SK-N-SH (cell line): Measurements from ENCODE around the gene LSM8. TPM values are rescaled to one million over a fixed set of nuclear protein-coding genes. Genes with fewer than 3 reads are reported as not detected.
"Not testable (repeated sequence)": the region's sequence is repeated elsewhere in the genome, so short reads cannot be mapped to it uniquely, and the experiment has no call there.

Experiments used
- CTCF ChIA-PET: fragments of 300-600, 350-600 bp; formaldehyde crosslinking; extraction: SDS; loops from one replicate; lab custom pipeline; 2021; lab: Yijun Ruan, JAX
- POLR2A ChIA-PET: fragments of 350-600 bp; sonication (Branson Sonifier 250); formaldehyde crosslinking; extraction: SDS; loops from one replicate; lab custom pipeline; 2020; ENCODE audit warnings: antibody characterized with exemption, inconsistent platforms; lab: Yijun Ruan, JAX
- DNase-seq: peaks from one replicate; pipeline ENCODE4 v3.0.0; 2012
- H2AFZ ChIP-seq: fragments of 200-600 bp; sonication (generic); 2 replicates; pipeline ENCODE4 v1.8.1; 2016; ENCODE audit warnings: antibody characterized with exemption, mild to moderate bottlenecking, low read depth
- H3F3A ChIP-seq: fragments of 200-600 bp; sonication (generic); replicated peaks from 2 replicates; pipeline ENCODE3; 2016; ENCODE audit warnings: antibody characterized with exemption, mild to moderate bottlenecking; ENCODE audit not compliant: insufficient read depth
- H3K27ac ChIP-seq, 2 experiments: fragments of 200-500 bp in 1 of 2; fragments of 200-600 bp in 1 of 2; sonication (Bioruptor generic) in 1 of 2; sonication (generic), shearing (Covaris generic) in 1 of 2; 2 replicates each; pipeline versions ENCODE4 v1.5.1 to v1.6.1; 2014 to 2016; ENCODE audit warnings: low read depth in 2 of 2, inconsistent platforms in 1 of 2, low read length in 1 of 2, mild to moderate bottlenecking in 1 of 2, mixed read lengths in 1 of 2
- H3K27me3 ChIP-seq: fragments of 200-600 bp; sonication (generic), shearing (Covaris generic); 2 replicates; pipeline ENCODE4 v1.6.1; 2016; ENCODE audit warnings: mixed run types; ENCODE audit not compliant: insufficient read depth
- H3K36me3 ChIP-seq, 2 experiments: fragments of 200-500 bp in 1 of 2; fragments of 200-600 bp in 1 of 2; sonication (Bioruptor generic) in 1 of 2; sonication (generic) in 1 of 2; replicated peaks in 1 of 2; 2 replicates each; pipeline versions ENCODE3 to v1.5.1; 2014 to 2016; ENCODE audit warnings: low read length in 1 of 2, mild to moderate bottlenecking in 1 of 2; ENCODE audit not compliant: insufficient read depth in 2 of 2, control insufficient read depth in 1 of 2
- H3K4me1 ChIP-seq, 2 experiments: fragments of 200-500 bp in 1 of 2; fragments of 200-600 bp in 1 of 2; sonication (Bioruptor generic) in 1 of 2; sonication (generic), shearing (Covaris generic) in 1 of 2; 2 replicates each; pipeline versions ENCODE4 v1.5.1 to v1.6.1; 2014 to 2016; ENCODE audit warnings: low read depth in 1 of 2, low read length in 1 of 2, mixed run types in 1 of 2; ENCODE audit not compliant: insufficient read depth in 2 of 2, control insufficient read depth in 1 of 2
- H3K4me2 ChIP-seq: fragments of 200-600 bp; sonication (generic), shearing (Covaris generic); 2 replicates; pipeline ENCODE4 v1.6.1; 2017; ENCODE audit warnings: mixed run types
- H3K4me3 ChIP-seq, 2 experiments: fragments of 200-500 bp in 1 of 2; fragments of 200-600 bp in 1 of 2; sonication (Bioruptor generic) in 1 of 2; sonication (generic), shearing (Covaris generic) in 1 of 2; 2 replicates each; pipeline versions ENCODE4 v1.5.1 to v1.8.1; 2014 to 2016; ENCODE audit warnings: low read depth in 2 of 2, inconsistent platforms in 1 of 2, low read length in 1 of 2, mild to moderate bottlenecking in 1 of 2, mixed read lengths in 1 of 2, moderate library complexity in 1 of 2
- H3K79me2 ChIP-seq: fragments of 200-600 bp; sonication (generic); 2 replicates; pipeline ENCODE4 v1.8.1; 2017; ENCODE audit warnings: mild to moderate bottlenecking; ENCODE audit not compliant: insufficient read depth
- H3K9ac ChIP-seq: fragments of 200-600 bp; sonication (generic); 2 replicates; pipeline ENCODE4 v1.6.1; 2017; ENCODE audit warnings: mixed run types
- H3K9me2 ChIP-seq: fragments of 200-600 bp; sonication (generic); 2 replicates; pipeline ENCODE4 v1.6.1; 2017; ENCODE audit warnings: mixed run types
- H3K9me3 ChIP-seq: fragments of 200-600 bp; sonication (generic); 2 replicates; pipeline ENCODE4 v1.6.1; 2017; ENCODE audit warnings: mixed run types, mild to moderate bottlenecking, moderate library complexity
- H4K20me1 ChIP-seq: fragments of 200-600 bp; sonication (generic); 2 replicates; pipeline ENCODE4 v1.6.1; 2017; ENCODE audit warnings: mild to moderate bottlenecking, mixed run types; ENCODE audit not compliant: insufficient read depth
- GATA2 ChIP-seq: sonication (generic); formaldehyde crosslinking; IDR thresholded peaks from 2 replicates; pipeline ENCODE4 v1.5.0; 2020; ENCODE audit warnings: mild to moderate bottlenecking, missing genetic modification reagents
- NRF1 ChIP-seq: IDR thresholded peaks from 2 replicates; pipeline ENCODE4 v1.6.1; 2012; ENCODE audit warnings: low read depth, mild to moderate bottlenecking, low read length
- SMC3 ChIP-seq: IDR thresholded peaks from 2 replicates; pipeline ENCODE4 v1.6.1; 2012; ENCODE audit warnings: low read depth, low read length, improper control_type of control experiment
- TEAD4 ChIP-seq: IDR thresholded peaks from 2 replicates; pipeline ENCODE4 v1.4.0; 2012; ENCODE audit warnings: mild to moderate bottlenecking, borderline replicate concordance; ENCODE audit not compliant: insufficient read depth
- WGBS: methylation state at CpG from one replicate; pipeline ENCODE4 v1.1.6; 2017; ENCODE audit warnings: low lambda C conversion rate; 5-methylcytosine and 5-hydroxymethylcytosine counted together
- polyA plus RNA-seq, 3 experiments: library from polyadenylated mRNA; depleted of rRNA; stranded (reverse); fragments of >200 nt; gene quantifications; 2 replicates each; pipeline ENCODE4 v1.2.3, GENCODE V29; 2012
- TF ChIP-seq, protein P1 (sequence below): IDR thresholded peaks from 2 replicates; pipeline ENCODE4 v1.4.0; 2012; ENCODE audit warnings: low read depth
- TF ChIP-seq, protein P2 (sequence below): fragments of 200-600 bp; sonication (generic); IDR thresholded peaks from 2 replicates; pipeline ENCODE4 v1.6.1; 2017; ENCODE audit warnings: antibody characterized with exemption, mild to moderate bottlenecking, moderate library complexity

The LSM8 gene
- polyA plus RNA-seq, 1 of the 3 experiments (the other 2 are of a cell fraction) = 52.8 TPM

DNA sequence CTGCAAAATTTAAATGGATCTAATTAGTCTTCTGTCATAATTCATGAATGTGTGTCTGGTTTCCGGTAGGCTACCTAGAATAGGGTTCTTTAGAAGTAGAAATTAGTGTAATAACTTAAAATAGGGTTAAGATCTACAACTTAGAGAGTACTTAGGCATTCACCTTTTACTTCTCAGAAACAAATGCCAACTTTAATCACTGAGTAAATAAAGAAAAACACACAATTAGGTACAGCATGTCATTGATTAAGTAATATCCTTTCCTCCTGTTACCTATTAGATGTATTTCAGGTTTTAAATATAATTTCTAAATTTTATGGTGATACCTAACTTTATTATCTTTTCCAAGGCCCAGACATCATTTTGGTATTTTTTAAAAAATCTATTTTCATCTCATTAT is 49.8 kb downstream of the LSM8 start:
- no peaks in the 10 kb centered on the region for H3K36me3 ChIP-seq
- H3K4me1 ChIP-seq = no peaks in the 10 kb centered on the region
- TF ChIP-seq NRF1 = no peak
- TF ChIP-seq, protein P1, sequence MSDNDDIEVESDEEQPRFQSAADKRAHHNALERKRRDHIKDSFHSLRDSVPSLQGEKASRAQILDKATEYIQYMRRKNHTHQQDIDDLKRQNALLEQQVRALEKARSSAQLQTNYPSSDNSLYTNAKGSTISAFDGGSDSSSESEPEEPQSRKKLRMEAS = no peak
- no peak for TF ChIP-seq SMC3
- H3K9me3 ChIP-seq = no peaks in the 10 kb centered on the region
- no peaks in the 10 kb centered on the region for H3K27me3 ChIP-seq
- H3K9me2 ChIP-seq = no peaks in the 10 kb centered on the region
- H2AFZ ChIP-seq = no peak overlapping the region
- H3K4me3 ChIP-seq = no peak overlapping the region
- CTCF ChIA-PET = interaction anchor here (1.4 kb wide), 1 partner anchor 11 kb away, joined by 3 read pairs; no protein-coding TSS in a partner anchor
- H3K4me2 ChIP-seq = no peak overlapping the region
- no peak overlapping the region for H3K9ac ChIP-seq
- no peaks in the 10 kb centered on the region for H4K20me1 ChIP-seq
- H3K27ac ChIP-seq = no peak overlapping the region
- H3K79me2 ChIP-seq = no peaks in the 10 kb centered on the region
- H3F3A ChIP-seq = peaks cover 5% of the 10 kb centered on the region
- no peak for DNase-seq
- POLR2A ChIA-PET = no interaction called here
- 81% methylated on average over 1 of the region's 1 CpG for WGBS

DNA sequence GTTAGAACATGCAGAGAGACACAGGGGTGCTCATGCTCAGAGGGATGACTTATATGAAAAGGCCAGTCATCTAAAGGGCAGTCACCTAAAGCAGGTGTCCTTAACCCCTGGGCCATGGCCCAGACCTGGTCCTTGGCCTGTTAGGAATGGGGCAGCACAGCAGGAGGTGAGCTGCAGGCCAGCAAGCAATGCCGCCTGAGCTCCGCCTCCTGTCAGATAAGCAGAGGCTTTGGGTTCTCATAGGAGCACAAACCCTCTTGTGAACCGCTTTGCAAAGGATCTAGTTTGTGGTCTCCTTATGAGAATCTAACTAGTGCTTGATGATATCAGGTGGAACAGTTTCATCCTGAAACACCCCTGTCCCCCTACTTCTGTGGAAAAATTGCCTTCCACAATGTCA is 55.0 kb downstream of the LSM8 start:
- no peak for DNase-seq
- H3K4me1 ChIP-seq = no peaks in the 10 kb centered on the region; a peak in 1 of 4 replicates
- 92% methylated on average over 2 of the region's 3 CpGs for WGBS
- no peaks in the 10 kb centered on the region for H3F3A ChIP-seq
- no peaks in the 10 kb centered on the region for H3K27me3 ChIP-seq
- H2AFZ ChIP-seq = no peak overlapping the region
- CTCF ChIA-PET = no interaction called here
- no peaks in the 10 kb centered on the region; the same call in 1 of the 2 replicates for H3K9me2 ChIP-seq
- H3K9me3 ChIP-seq = no peaks in the 10 kb centered on the region
- H3K27ac ChIP-seq = no peak overlapping the region
- POLR2A ChIA-PET = no interaction called here
- no peak overlapping the region for H3K9ac ChIP-seq
- H3K4me2 ChIP-seq = no peak overlapping the region
- H4K20me1 ChIP-seq = no peaks in the 10 kb centered on the region
- H3K4me3 ChIP-seq = no peak overlapping the region
- no peaks in the 10 kb centered on the region for H3K79me2 ChIP-seq
- no peak for TF ChIP-seq GATA2 (CRISPR knock-in tag)
- TF ChIP-seq, protein P1 = no peak
- TF ChIP-seq, protein P2, sequence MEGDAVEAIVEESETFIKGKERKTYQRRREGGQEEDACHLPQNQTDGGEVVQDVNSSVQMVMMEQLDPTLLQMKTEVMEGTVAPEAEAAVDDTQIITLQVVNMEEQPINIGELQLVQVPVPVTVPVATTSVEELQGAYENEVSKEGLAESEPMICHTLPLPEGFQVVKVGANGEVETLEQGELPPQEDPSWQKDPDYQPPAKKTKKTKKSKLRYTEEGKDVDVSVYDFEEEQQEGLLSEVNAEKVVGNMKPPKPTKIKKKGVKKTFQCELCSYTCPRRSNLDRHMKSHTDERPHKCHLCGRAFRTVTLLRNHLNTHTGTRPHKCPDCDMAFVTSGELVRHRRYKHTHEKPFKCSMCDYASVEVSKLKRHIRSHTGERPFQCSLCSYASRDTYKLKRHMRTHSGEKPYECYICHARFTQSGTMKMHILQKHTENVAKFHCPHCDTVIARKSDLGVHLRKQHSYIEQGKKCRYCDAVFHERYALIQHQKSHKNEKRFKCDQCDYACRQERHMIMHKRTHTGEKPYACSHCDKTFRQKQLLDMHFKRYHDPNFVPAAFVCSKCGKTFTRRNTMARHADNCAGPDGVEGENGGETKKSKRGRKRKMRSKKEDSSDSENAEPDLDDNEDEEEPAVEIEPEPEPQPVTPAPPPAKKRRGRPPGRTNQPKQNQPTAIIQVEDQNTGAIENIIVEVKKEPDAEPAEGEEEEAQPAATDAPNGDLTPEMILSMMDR = no peak
- no peak for TF ChIP-seq TEAD4
- no peaks in the 10 kb centered on the region for H3K36me3 ChIP-seq

DNA sequence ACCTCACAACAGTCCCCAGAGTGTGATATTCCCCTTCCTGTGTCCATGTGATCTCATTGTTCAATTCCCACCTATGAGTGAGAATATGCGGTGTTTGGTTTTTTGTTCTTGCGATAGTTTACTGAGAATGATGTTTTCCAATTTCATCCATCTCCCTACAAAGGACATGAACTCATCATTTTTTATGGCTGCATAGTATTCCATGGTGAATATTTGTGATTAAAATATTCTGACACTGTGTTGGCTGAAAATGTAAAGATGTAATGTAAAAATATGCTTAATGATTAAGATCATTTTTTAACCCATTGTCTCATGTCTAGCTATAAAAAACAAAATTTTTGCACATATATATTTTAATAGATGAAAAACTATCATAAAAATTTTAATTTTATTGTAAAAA is 56.4 kb downstream of the LSM8 start:
- H3K79me2 ChIP-seq, H3F3A ChIP-seq, H3K27me3 ChIP-seq, H2AFZ ChIP-seq, H3K9me3 ChIP-seq, POLR2A ChIA-PET, H3K36me3 ChIP-seq, H3K9ac ChIP-seq, CTCF ChIA-PET, H4K20me1 ChIP-seq, H3K9me2 ChIP-seq, H3K4me2 ChIP-seq, H3K4me3 ChIP-seq, H3K27ac ChIP-seq, DNase-seq, H3K4me1 ChIP-seq: not testable (repeated sequence)
- WGBS = 83% methylated on average over 2 of the region's 2 CpGs

Other genes starting within 250 kb of the LSM8 start
- 0.42 and 0.44 TPM in 2 replicates for gene ANKRD7, start 40.5 kb downstream of the LSM8 start, polyA plus RNA-seq (2012; rRNA removed)